GM21390 (cell line): Measurements from ENCODE around the gene SUMO2.

ENCODE experiments used
- ATAC-seq: cut with Tn5 transposase; IDR thresholded peaks from one replicate; pipeline ENCODE4 v1.9.1; 2021; ENCODE audit not compliant: unreplicated experiment

SUMO2 gene

GRCh38 chr17:75124819-75125162 is 58.0 kb downstream of the SUMO2 start:
- ATAC-seq: no peak

GRCh38 chr17:75124041-75124818 is 58.5 kb downstream of the SUMO2 start:
- no peak for ATAC-seq

- no peak for ATAC-seq
Observed at GRCh38 chr17:75118307-75118706, 64.5 kb downstream of the SUMO2 start.

GRCh38 chr17:75116737-75117136 is 66.0 kb downstream of the SUMO2 start:
- no peak for ATAC-seq
